ENCODE results near the gene CBFA2T2.

CBFA2T2 gene

DNA sequence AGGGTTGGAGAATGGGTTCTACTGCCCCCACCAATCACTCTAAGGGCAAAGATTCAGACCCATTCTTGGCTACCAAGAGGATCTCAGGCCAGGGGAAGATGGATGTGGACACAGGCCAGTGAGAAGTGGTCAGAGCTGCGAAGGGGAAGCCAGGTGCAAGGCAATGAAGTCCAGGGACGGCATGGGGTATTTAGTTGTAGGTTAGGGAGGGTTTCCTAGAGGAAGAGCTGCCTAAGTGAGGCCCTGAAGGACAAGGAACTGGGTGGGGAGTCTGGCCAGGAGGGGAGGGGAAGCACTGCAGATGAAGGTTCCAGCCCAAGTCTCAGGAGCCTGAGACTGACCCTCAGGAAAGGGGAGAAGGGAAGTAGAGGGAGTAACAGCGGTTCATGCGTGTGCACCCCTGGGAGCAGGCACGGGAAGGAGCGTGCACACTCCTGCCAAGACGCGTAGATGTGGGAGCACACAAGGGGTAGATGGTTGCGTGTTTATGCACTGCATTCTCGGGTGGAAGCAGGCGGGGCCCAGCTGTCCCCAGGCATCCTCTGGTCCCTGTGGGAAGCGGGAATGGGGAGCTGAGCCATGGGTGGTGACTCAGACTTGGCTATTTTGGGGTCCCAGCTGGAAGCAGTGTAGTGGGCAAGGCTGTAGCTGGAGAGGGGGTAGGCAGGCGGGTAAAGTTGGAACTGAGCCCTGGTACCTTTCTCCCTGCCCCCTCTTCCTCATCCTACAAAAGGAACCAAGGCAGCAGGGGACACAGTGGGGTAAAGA is 180.2 kb downstream of the CBFA2T2 start:
- DNase-seq: no peak

GRCh38 chr20:33670715-33671499 is 181.0 kb downstream of the CBFA2T2 start:
- no peak for DNase-seq

GRCh38 chr20:33671573-33672288 is 181.8 kb downstream of the CBFA2T2 start:
- DNase-seq: no peak

DNA sequence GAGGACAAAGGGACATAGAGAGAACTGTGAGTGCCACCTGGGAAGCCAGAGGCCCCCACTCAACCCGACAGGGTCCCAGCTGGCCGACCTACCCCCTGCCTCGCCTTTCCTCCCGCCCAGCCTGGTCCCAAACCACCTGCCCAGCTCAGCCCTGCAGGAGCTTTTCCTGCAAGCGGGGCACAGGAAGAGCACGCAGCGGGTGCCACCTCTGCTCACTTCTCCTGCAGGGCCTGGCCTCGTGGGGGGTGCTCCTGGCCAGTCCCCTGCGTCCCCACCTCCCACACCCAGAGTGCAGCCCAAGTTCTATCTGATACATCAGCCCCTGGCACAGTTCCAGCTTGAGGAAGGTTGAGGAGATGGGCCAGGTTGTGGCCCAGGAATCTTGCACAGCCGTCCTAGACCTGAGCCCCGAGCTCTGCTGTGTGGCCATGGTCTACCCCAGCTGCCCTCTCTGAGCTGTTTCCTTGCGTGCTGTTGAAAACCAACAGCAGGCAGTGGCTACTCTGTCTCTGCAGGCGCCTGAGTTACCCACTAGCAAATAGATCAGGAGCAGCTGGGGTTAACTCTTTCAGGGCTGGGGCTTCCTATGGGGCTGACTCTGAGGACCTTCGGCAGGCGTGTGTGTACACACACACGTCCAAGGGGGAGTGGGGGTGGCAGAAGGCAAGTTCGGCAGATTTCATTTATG is 182.7 kb downstream of the CBFA2T2 start:
- DNase-seq: no peak

DNA sequence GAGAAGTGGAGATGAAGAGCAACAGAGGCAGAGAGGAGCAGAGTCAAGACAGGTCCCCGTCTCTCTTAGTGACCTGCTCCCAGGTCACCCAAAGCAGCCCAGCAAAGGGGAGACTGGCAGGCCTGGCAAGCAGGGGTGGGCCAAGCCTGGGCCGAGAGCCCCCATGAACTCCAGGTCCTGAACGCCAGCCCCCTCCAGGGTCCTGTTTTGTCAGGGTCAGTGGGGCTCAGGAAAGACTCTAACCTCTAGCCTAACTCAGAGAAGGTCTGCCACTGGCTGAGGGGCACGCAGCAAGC is 183.2 kb downstream of the CBFA2T2 start:
- DNase-seq: no peak

- no peak for DNase-seq
Observed at GRCh38 chr20:33673410-33674293, 183.8 kb downstream of the CBFA2T2 start.

GRCh38 chr20:33674294-33675135 is 184.6 kb downstream of the CBFA2T2 start, which contains the start of gene NECAB3:
Gene NECAB3, minus strand, starts transcription at chr20:33674428. Its CDS starts 76 bp downstream, at chr20:33674352.
- DNase-seq: no peak

GRCh38 chr20:33675136-33675959 is 185.5 kb downstream of the CBFA2T2 start:
- DNase-seq: no peak

GRCh38 chr20:33676121-33676520 is 186.2 kb downstream of the CBFA2T2 start:
- no peak for DNase-seq

DNA sequence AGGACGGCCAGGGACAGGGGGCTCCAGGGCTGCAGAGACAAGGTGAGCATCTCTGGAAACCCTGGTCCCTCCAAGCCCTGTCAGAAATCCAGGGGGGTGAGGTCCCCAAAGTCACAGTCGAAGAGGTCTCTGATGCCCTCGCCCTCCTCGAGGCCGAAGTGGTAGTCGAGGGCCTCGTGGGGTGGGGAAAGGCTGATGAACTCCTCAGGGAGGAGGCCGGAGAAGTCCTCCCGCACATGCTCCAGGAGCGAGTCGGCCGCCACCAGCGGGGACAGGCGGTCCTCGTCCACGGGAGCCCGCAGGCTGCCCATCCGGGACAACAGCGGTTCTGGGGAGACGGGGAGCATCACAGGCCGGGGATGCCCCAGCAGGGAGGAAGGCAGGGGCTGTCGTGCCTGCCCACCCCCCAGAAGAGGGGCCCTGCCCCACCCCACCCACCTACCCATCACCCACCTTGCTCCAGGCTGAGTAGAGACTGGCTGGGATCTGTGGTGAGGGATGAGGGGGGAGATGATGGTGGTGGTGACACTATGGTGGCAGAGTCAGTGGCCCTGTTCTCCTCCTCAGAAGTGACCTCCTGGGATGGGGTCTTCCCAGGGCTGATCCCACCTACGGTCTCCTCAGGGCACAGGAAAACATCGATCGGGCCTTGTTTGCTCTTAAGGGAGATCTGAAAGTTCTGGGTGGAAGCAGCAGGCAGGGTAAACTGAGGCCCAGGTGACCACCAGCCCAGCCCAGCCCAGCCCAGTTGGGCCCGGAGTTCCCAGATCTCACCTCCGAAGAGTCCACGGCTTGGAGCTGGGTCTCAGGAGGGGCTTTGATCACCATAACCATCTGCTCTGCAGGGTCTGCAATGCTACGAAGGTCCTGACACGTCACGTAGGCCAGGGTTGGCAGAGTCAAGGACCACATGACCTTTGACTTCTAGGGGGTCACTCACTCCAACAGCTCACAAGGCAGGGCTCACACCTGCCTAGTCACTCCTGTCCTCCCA is 187.1 kb downstream of the CBFA2T2 start:
- DNase-seq: no peak

DNA sequence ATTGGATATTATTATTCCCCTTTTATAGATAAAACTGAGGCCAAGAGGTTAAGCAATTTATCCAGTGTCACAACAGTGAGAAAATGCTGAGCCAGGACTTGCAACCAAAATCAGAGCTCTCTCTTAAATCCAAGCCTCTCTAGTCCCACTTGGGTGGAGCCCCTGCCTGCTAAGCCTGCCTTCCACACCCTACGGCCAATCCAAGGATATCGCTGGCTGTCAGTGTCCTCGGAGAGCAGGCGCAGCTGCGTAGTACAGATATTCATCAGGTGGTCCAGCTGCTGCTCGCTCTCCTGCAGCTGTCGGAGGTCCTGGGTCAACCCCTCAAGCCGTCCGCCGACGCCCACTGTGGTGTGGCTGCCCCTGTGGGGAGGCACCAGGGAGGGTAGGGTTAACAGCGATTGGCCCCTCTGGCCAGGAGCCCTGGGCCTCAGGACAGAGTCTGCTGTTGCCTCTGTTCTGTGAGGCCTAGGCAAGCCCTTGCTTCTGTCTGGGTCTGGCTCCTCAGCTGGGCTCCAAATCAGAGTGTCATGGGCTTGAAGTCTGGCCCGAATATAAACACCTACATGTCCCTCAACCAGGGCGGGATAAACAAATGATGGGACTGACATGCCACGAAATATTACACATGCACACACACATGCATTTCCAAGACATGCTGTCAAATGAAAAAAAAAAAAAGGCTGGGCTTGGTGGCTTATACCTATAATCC is 188.3 kb downstream of the CBFA2T2 start:
- DNase-seq: no peak

DNA sequence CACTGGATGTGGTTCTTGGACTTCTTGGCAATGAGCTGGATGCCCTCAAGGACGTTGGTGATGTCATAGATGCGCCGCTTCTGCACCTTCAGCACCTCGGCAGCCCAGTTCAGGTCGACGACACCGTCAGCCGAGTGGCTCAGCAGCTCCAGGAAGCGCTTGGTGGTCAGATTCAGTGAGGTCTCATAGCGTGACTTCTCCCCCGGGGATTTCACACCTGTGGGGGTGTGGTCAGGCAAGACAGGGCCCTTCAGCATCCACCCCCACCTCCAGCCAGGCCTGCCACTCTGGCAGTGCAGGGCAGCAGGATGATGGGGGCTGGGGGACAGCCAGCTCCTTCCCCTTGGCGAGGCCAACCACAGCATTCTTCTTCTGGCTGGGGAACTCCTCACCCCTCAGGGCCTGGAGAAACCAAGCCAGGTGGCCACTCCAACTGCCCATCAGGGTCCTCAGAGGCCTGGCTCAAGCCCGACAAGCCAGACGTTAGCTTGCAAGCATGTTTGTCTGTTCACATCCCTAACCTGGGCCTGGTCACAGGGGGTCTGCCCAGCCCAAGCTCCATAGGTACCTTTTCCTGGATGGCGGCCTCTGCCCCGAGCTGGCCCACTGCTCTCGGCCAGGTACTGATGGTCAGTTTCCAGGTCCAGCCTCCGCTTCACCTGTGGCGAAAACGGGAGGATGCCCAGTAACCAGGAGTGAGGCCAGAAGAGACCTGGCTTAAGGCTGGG is 190.0 kb downstream of the CBFA2T2 start:
- no peak for DNase-seq

DNA sequence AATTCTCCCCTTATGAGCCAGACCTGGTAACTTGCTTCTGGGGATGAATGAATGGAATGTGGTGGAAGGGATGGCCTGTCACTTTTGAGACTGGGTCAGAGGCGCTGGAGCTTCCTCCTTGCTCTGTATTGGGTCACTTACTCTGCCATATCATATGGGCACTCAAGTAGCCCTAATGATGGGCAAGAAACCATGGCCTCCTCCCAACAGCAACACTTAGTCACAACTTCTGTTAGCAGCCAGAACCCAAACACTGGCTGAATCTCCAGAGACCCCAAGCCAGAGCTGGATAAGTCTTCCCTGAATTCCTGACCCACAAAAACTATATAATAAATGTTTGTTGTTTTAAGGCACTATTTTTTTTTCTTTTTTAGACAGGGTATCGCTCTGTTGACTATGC is 190.8 kb downstream of the CBFA2T2 start:
- no peak for DNase-seq

- DNase-seq: no peak
Observed at GRCh38 chr20:33681288-33681687, 191.4 kb downstream of the CBFA2T2 start.

DNA sequence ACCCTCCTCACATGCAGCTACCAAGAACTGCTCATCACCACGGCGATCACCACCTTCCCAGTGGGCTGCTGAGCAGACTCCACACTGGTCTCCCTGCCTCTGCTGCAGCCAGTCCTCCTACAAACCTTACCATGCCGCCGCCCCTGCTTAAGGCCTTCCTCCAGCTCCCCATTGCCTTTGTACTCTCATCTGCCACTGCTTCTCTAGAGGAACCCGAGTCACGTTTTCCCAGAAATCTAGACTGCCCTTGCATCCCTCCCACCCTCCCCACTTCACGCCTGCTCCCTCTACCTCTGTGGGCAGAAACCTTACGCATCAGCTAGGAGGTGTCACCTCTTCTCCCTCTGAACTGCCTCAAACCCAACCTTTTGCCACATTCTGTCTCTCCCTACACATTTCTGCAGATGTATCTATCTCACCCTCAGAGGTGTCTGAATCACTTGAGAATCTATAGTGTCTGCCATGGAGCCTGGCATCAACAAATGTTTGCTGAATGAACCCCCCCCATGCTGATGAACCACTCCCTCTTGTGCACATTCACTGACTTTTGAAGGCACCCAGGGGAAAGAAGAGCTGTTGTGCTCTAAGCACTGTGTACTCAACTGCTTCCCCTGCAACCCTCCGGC is 191.9 kb downstream of the CBFA2T2 start:
- DNase-seq: no peak

DNA sequence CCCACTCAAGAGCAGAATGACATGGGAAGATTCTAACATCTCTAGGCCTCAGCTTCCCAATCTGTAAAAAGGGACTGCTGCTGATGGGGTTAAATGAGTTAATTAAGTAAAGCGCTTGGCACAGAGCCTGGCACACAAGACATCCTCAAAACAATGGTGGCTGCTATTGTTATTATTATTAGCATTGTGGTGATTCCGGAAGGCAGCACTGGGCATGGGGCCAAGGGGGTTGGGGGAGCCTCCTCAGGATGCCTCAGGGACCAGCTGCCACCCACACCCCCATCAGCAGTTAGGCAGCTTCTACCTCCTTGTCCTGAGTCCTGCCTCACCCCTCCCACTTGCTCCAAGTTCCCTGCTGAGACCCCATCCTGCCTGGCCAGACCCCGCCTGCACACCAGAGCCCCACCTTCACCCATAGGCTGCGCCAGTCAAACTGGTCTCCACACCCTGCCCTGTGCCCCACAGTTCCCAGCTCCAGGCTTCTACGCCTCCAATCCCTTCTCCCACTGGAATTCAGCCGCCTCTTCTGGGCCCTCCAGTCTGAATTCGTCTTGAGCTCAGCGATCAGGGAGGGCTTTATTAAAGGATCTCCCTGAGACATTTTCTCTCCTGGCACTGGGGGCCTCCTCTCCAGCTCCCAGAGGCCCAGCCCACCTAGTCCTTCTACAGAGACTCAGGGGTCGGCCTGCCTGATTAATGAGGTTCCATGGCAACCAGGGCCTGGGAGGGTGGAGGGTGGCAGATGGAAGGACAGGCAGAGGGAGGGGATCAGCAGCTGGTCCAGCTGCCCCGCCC is 194.8 kb downstream of the CBFA2T2 start:
- no peak for DNase-seq

All from activated CD4-positive, alpha-beta T cell treated with anti-CD3 and anti-CD28 coated beads for 1 hour (primary cell).